GM10248 (cell line): Measurements from ENCODE around the gene STING1.
A peak's percentile ranks its signal among the peaks of the same experiment; 100 is the strongest.
"Not testable (repeated sequence)": the region's sequence is repeated elsewhere in the genome, so short reads cannot be mapped to it uniquely, and the experiment has no call there.

Experiments used
- CTCF ChIA-PET: fragments of 300-600 bp; sonication (Branson Sonifier 250); formaldehyde crosslinking; extraction: SDS; loops from one replicate; lab custom pipeline; 2021; ENCODE audit warnings: antibody characterized with exemption; lab: Yijun Ruan, JAX
- POLR2A ChIA-PET: fragments of 350-650 bp; sonication (Branson Sonifier 250); formaldehyde crosslinking; extraction: SDS; loops from one replicate; lab custom pipeline; 2020; ENCODE audit warnings: antibody characterized with exemption; lab: Yijun Ruan, JAX
- DNase-seq: peaks from one replicate; pipeline ENCODE4 v3.0.0; 2012; ENCODE audit errors: extremely low spot score
- CTCF ChIP-seq: IDR thresholded peaks from 2 replicates; pipeline ENCODE4 v1.5.1; 2012; ENCODE audit warnings: mild to moderate bottlenecking, low read depth; ENCODE audit errors: extremely low read depth, missing control alignments, control extremely low read depth

Gene STING1

GRCh38 chr5:139482050-139482889, at the start of gene STING1:
Gene STING1 (minus strand): TSS chr5:139482758. CDS start chr5:139481704, 1,054 bp downstream.
- POLR2A ChIA-PET = interaction anchor here (1.0 kb wide), 1 partner anchor 25 kb away, joined by 3 read pairs; no protein-coding TSS in a partner anchor
- CTCF ChIA-PET = interaction anchor here (0.8 to 3.0 kb wide), 18 partner anchors 9 to 77 kb away, joined by 3 to 25 read pairs (median 4); no protein-coding TSS in a partner anchor
- peak; percentile 66 for DNase-seq
- no peak for TF ChIP-seq CTCF

GRCh38 chr5:139531772-139532169, 49.2 kb upstream of the STING1 start:
- ChIA-PET POLR2A (interaction anchor here (0.7 to 1.0 kb wide), 2 partner anchors 9 to 29 kb away, joined by 3 to 5 read pairs; partner anchors contain the start of gene UBE2D2), CTCF (interaction anchor here (0.7 to 2.0 kb wide), 3 partner anchors 8 to 84 kb away, joined by 3 to 6 read pairs (median 4); no protein-coding TSS in a partner anchor)
- no peak for DNase-seq
- TF ChIP-seq CTCF = no peak

GRCh38 chr5:139530079-139530478, 47.5 kb upstream of the STING1 start:
- DNase-seq, POLR2A ChIA-PET: not testable (repeated sequence)
- CTCF ChIA-PET = interaction anchor here (0.9 to 2.1 kb wide), 4 partner anchors 11 to 108 kb away, joined by 3 to 6 read pairs (median 5); no protein-coding TSS in a partner anchor

GRCh38 chr5:139528695-139529094, 46.1 kb upstream of the STING1 start:
- POLR2A ChIA-PET, DNase-seq: not testable (repeated sequence)
- CTCF ChIA-PET = interaction anchor here (0.9 to 2.7 kb wide), 9 partner anchors 10 to 108 kb away, joined by 3 to 15 read pairs (median 4); no protein-coding TSS in a partner anchor

- DNase-seq, POLR2A ChIA-PET: not testable (repeated sequence)
- CTCF ChIA-PET = interaction anchor here (0.7 to 2.7 kb wide), 7 partner anchors 11 to 107 kb away, joined by 3 to 15 read pairs (median 3); no protein-coding TSS in a partner anchor
Observed at GRCh38 chr5:139527896-139528467, 45.4 kb upstream of the STING1 start.

GRCh38 chr5:139527090-139527470, 44.5 kb upstream of the STING1 start:
- ChIA-PET POLR2A (interaction anchor here (0.5 kb wide), 1 partner anchor 125 kb away, joined by 4 read pairs; no protein-coding TSS in a partner anchor), CTCF (interaction anchor here (1.0 to 2.7 kb wide), 2 partner anchors 10 to 13 kb away, joined by 3 to 15 read pairs; no protein-coding TSS in a partner anchor)
- DNase-seq = not testable (repeated sequence)

GRCh38 chr5:139526309-139527089, 43.9 kb upstream of the STING1 start:
- ChIA-PET CTCF (interaction anchor here (1.0 to 18.6 kb wide), 3 partner anchors 10 to 109 kb away, joined by 3 to 504 read pairs (median 3); no protein-coding TSS in a partner anchor), POLR2A (interaction anchor here (0.5 to 0.6 kb wide), 2 partner anchors 125 to 1639 kb away, joined by 3 to 4 read pairs; no protein-coding TSS in a partner anchor)
- not testable (repeated sequence) for DNase-seq

- DNase-seq = not testable (repeated sequence)
- ChIA-PET POLR2A (interaction anchor here (0.6 kb wide), 1 partner anchor 1638 kb away, joined by 3 read pairs; no protein-coding TSS in a partner anchor), CTCF (interaction anchor here (1.4 to 18.6 kb wide), 3 partner anchors 46 to 108 kb away, joined by 3 to 504 read pairs (median 6); no protein-coding TSS in a partner anchor)
Observed at GRCh38 chr5:139525586-139526308, 43.2 kb upstream of the STING1 start.
